HG03342 (cell line): Measurements from ENCODE around the gene NDOR1.
"Not testable (repeated sequence)": the region's sequence is repeated elsewhere in the genome, so short reads cannot be mapped to it uniquely, and the experiment has no call there.

Source experiments
- ATAC-seq: cut with Tn5 transposase; IDR thresholded peaks from one replicate; pipeline ENCODE4 v1.9.1; 2021; ENCODE audit warnings: mild to moderate bottlenecking, moderate library complexity; ENCODE audit not compliant: unreplicated experiment

Gene NDOR1

DNA sequence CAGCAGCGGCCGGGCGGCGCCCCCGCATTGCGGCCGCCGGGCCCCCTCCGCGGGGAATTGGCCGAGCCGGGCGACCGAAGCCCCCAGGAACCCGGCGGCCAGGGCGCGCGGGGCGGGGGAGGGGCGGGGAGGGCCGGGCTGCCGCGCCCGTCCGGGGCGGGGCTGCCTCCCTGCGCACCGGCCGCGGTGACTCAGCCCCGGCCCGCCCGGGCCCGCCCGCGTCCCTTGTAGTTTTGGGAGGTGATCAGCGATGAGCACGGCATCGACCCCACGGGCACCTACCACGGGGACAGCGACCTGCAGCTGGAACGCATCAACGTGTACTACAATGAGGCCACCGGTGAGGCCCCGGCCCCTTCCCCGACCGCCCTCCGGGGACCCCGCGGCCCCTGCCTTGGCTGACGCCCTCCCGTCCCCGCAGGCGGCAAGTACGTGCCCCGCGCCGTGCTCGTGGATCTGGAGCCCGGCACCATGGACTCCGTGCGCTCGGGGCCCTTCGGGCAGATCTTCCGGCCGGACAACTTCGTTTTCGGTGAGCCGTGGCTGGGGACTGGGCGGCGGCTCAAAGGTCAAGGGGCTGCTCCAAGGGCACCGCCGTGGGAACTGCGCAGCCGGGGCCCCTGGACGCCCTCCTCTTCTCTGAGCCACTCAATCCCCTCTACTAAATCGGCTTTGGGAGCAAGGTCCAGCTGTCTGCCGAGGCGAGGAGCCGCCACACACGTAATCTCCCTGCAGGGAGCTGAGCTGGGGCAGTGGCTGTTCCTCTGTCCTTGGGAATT lies 36.2 kb downstream of the NDOR1 start:
- peak; percentile 4 for ATAC-seq

GRCh38 chr9:137242269-137243203 lies 37.0 kb downstream of the NDOR1 start:
- no peak for ATAC-seq

DNA sequence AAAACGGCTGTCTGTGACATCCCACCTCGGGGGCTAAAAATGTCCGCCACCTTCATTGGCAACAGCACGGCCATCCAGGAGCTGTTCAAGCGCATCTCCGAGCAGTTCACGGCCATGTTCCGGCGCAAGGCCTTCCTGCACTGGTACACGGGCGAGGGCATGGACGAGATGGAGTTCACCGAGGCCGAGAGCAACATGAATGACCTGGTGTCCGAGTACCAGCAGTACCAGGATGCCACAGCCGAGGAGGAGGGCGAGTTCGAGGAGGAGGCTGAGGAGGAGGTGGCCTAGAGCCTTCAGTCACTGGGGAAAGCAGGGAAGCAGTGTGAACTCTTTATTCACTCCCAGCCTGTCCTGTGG lies 37.7 kb downstream of the NDOR1 start:
- ATAC-seq, result not testable (repeated sequence)

- no peak for ATAC-seq
Observed at GRCh38 chr9:137243626-137244485, 38.4 kb downstream of the NDOR1 start.

DNA sequence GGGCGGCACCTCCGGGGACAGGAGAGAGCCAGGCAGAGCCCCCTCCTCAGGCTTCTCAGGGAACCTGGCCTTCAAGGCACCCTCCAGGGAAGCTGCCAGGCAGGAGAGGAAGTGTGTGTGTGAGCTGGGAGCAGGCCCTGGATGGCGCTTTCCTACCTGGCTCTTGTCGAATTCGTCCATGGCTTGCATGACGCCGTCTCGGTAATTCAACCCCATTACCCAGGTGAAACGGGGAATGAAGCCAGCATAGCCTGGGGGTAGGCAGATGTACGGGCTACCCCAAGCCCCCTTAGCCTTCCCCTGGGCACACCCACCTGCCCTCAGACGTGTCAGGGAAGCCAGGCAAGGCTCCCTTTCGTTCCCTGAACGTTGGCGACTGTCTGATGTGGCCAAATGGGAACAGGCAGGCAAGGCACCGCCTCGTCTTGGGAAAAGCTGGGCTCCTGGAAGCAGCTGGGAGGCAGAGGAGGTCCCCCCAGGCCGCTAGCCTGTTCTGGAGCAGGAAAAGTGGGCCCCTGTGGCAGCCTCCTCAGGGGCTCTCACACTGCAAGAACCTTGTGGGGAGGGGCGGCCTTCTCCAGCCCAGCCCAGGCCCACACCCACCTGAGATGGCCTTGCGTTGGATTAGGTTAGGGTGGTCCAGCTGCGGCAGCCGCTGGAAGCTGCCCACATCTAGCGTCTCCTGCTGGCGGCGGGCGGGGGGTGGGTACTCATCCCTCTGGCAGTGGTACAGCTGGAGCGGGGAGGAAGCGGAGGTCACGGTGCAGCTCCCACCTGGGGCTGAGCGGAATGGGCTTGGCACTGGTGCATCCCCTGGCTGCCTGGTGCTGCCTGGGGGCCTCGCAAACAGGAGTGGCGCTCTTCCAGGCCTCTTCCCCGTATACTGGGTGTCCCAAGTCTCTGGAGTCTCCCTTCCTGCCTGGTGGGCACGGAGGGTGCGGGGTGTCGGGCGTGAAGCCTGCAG lies 39.3 kb downstream of the NDOR1 start:
- no peak for ATAC-seq

GRCh38 chr9:137245450-137246421 lies 40.2 kb downstream of the NDOR1 start:
- ATAC-seq, result no peak

GRCh38 chr9:137247135-137247915 lies 41.8 kb downstream of the NDOR1 start:
- ATAC-seq, result no peak

GRCh38 chr9:137247916-137248175 lies 42.3 kb downstream of the NDOR1 start:
- ATAC-seq, result no peak

GRCh38 chr9:137250329-137251193 lies 45.1 kb downstream of the NDOR1 start:
- no peak for ATAC-seq

DNA sequence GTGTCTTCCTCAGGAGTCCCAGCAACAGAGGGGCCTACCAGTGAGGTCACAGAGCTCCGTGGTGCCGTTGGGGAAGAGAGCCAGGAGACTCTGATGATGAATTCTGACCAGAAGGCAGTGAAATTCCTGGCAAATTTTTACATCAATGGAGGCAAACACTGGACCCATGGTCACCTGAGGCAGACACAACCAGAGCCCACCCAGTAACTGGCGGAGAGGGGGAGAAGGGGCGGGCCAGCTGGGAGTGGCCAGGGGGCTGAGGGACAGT lies 45.6 kb downstream of the NDOR1 start, which contains the start of gene STPG3:
Gene STPG3, plus strand, starts transcription at position 93 of the 268 bp plus-strand sequence. Its CDS starts 1 bp downstream, at position 94.
- no peak for ATAC-seq

GRCh38 chr9:137251490-137252268 lies 46.2 kb downstream of the NDOR1 start:
- no peak for ATAC-seq

DNA sequence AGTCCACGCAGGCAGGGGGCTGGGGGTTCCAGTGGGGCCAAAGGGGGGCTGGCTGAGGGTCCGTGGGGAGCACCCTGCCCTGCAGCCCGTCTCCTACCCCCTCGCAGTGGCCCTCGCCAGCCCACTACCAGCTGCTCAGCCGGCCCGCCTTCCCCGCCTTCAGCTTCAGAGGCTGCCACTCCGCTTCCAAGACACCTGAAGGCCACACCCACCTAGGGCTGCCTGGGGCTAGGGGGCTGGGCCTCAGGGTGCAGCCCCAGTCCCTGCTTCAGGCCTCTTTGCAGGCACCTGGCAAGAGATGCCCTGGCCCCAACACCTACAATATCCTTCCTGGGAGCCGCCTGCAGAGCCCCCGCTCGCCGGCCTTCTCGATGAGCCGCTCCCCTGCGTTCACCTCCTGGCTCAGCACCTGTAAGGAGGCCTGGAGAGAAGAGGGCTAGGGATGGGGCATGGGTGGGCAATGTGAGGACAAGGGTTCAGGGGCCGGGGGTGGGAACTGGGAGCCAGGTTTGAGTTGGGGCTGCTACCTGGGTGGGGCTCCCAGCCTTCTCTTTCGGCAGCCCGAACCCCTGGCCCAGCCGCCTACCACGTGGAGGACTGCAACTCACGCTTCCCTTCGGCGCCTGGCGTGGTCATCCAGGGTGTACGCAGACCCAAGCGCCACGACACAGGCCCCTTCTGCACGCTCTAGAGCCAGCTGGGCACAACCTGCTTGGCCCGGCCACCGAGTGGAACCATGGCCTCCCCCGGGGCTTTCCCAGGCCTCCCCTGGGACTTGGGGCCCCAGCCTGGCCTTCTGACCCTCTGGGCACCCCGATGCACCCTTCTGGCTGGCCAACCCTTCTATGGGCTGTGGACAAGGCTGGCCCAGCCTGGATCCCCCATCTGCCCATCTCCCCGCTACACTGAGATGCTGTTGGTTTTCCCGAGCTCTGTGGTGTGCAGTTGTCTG lies 47.3 kb downstream of the NDOR1 start:
- ATAC-seq, result no peak

- ATAC-seq, result no peak
Observed at GRCh38 chr9:137253717-137254623, 48.5 kb downstream of the NDOR1 start.

DNA sequence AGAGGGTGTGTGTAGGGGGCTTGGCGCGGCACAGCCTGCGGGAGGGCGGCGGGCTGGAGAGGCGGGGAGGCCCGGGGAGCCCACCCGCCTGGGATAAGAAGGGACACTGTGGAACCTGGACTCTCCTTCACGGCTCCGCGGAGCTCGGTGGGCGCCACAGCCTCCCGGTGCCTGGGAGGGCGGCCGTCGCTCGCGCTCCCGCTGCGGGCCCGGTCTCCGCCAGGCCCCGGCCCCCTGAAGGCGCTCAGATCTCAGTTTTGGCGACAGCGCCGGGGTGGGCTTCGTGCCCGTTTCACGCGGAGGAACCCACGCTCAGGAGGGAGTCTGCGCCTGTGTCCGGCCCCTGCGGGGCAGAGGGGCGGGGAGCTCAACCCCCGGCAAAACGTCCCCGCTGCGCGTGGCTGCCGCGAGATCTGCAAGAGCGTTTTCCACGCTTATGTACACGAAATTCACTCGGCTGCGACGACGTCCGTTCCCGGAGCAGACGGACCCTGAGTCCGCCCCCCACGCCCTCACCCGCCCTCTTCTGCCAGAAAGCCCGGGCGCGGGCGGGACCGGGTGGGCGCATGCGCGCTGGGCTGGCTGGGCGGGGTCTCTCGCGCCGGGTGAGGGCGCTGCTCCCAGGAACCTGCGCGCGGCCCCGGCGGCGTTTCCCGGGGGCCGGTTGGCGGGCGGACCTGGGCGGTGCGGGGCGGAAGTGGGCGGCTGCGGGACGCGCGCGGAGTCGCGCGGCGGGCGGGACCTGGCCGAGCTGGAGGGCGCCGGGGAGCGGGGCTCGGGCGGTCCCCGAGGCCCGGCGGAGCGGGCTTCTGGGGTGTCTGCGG lies 49.3 kb downstream of the NDOR1 start, which contains the start of gene NELFB:
Gene NELFB, plus strand, starts transcription at position 704 of the 824 bp plus-strand sequence.
- peak; percentile 60 for ATAC-seq
